ENCODE results near the gene HBB. TPM values are rescaled to one million over a fixed set of nuclear protein-coding genes. Genes with fewer than 3 reads are reported as not detected.
A peak's percentile ranks its signal among the peaks of the same experiment; 100 is the strongest.

The HBB gene
- total and polyA plus RNA-seq, 8 donors = 2.9 to 1,619 (median 14.1) TPM

DNA sequence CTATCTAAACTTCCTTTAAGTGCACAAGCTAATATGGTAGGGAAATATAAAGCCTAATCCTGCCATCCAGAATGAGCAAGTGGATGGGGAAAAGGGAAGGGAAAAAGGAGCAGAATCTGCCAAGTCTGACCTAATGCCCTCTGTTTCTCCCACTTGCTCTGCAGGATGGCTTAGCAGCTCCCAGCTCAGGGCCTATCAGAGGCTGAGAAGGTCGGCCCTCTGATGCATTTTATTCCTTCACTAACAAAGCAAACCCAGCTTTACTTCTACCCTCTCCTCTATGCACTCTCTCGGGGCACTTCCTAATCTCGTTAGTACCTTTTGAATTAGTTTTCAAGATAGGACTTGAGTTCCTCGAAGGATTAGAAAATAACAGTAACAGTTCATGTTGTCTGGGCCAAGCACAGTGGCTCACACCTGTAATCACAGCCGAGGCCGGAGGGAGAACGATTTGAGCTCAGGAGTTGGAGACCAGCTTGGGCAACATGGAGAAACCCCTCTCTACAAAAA, 16.4 kb downstream of the HBB start:
- Histone ChIP-seq H3K27me3 (no peaks in the 10 kb centered on the region), H3K36me3 (no peaks in the 10 kb centered on the region), H3K4me1 (no peaks in the 10 kb centered on the region), H3K27ac (no peak overlapping the region), H3K4me3 (no peak overlapping the region), H3K9me3 (no peaks in the 10 kb centered on the region)
- 50 to 60% (median 54%) methylated on average over 7 of the region's 7 CpGs for WGBS, 5 donors
- intact Hi-C loops (cut with DNase I; ENCODE audit: low total_unique reads) = no loop called here
- no peak for DNase-seq
- TF ChIP-seq EP300 (IDR thresholded peaks at IDR 0.05) (no peak), POLR2A (IDR thresholded peaks at IDR 0.05) (no peak), POLR2AphosphoS5 (IDR thresholded peaks at IDR 0.05) (no peak)
- TF ChIP-seq, protein P1, sequence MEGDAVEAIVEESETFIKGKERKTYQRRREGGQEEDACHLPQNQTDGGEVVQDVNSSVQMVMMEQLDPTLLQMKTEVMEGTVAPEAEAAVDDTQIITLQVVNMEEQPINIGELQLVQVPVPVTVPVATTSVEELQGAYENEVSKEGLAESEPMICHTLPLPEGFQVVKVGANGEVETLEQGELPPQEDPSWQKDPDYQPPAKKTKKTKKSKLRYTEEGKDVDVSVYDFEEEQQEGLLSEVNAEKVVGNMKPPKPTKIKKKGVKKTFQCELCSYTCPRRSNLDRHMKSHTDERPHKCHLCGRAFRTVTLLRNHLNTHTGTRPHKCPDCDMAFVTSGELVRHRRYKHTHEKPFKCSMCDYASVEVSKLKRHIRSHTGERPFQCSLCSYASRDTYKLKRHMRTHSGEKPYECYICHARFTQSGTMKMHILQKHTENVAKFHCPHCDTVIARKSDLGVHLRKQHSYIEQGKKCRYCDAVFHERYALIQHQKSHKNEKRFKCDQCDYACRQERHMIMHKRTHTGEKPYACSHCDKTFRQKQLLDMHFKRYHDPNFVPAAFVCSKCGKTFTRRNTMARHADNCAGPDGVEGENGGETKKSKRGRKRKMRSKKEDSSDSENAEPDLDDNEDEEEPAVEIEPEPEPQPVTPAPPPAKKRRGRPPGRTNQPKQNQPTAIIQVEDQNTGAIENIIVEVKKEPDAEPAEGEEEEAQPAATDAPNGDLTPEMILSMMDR (IDR thresholded peaks at IDR 0.05) = no peak

- Histone ChIP-seq H3K36me3 (no peaks in the 10 kb centered on the region), H3K27me3 (no peaks in the 10 kb centered on the region), H3K4me3 (no peak overlapping the region), H3K9me3 (no peaks in the 10 kb centered on the region), H3K4me1 (no peaks in the 10 kb centered on the region), H3K27ac (no peak overlapping the region)
- intact Hi-C loops (cut with DNase I; ENCODE audit: low total_unique reads) = no loop called here
- DNase-seq = peak in 1 of 2 donors; percentile 54
- 10 to 46% (median 17%) methylated on average over 1 of the region's 1 CpG for WGBS, 5 donors
- no peak for TF ChIP-seq EP300 (IDR thresholded peaks at IDR 0.05)
- TF ChIP-seq, protein P1 (IDR thresholded peaks at IDR 0.05) = peak in 3 of 7 experiments; percentile 11 to 35 (median 20)
- TF ChIP-seq POLR2AphosphoS5 (IDR thresholded peaks at IDR 0.05) = no peak
- TF ChIP-seq POLR2A (IDR thresholded peaks at IDR 0.05) = no peak
Observed at GRCh38 chr11:5204787-5205186, 22.1 kb downstream of the HBB start.

- H3K27me3 ChIP-seq = no peaks in the 10 kb centered on the region
- TF ChIP-seq, protein P1 (IDR thresholded peaks at IDR 0.05) = no peak
- no peak for TF ChIP-seq POLR2A (IDR thresholded peaks at IDR 0.05)
- no peak for TF ChIP-seq EP300 (IDR thresholded peaks at IDR 0.05)
- TF ChIP-seq POLR2AphosphoS5 (IDR thresholded peaks at IDR 0.05) = no peak
- intact Hi-C loops (cut with DNase I; ENCODE audit: low total_unique reads) = no loop called here
Observed at GRCh38 chr11:5203366-5203765, 23.5 kb downstream of the HBB start.

DNA sequence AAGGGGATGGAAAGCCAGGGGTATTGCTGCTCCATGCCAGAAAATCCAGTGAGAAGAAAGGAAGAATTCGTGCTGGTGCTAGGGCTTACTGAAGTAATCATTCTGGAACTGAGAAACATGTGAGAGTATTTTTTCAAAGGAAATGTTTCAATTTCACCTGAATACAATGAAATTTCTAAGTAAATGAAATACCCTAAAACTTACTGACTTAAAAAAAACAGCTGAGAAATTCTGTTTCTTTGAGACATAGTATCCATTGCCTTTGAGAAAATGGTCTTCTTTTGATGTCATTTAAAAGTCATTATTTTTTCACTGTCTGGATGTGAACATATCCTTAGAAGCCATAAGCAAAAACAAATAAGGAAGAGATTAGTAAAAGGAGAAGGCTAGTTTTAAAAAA, 26.3 kb downstream of the HBB start, which contains the start of gene OR51V1:
TSS of gene OR51V1 (minus strand) at position 101 of the 400 bp plus-strand sequence. CDS start at position 101, 0 bp downstream.
- no peak for TF ChIP-seq EP300 (IDR thresholded peaks at IDR 0.05)
- TF ChIP-seq POLR2AphosphoS5 (IDR thresholded peaks at IDR 0.05) = no peak
- no peak for TF ChIP-seq POLR2A (IDR thresholded peaks at IDR 0.05)
- TF ChIP-seq, protein P1 (IDR thresholded peaks at IDR 0.05) = no peak
- Histone ChIP-seq H3K27me3 (no peaks in the 10 kb centered on the region), H3K9me3 (no peaks in the 10 kb centered on the region), H3K27ac (no peak within 1 kb of the TSS), H3K36me3 (no peaks in the 10 kb centered on the region), H3K4me3 (no peak within 1 kb of the TSS), H3K4me1 (no peaks in the 10 kb centered on the region)
- intact Hi-C loops (cut with DNase I; ENCODE audit: low total_unique reads) = no loop called here
- DNase-seq = no peak
- WGBS, 5 donors = 58 to 72% (median 68%) methylated on average over 1 of the region's 1 CpG

More at GRCh38 chr11:5203366-5203765, 23.5 kb downstream of the HBB start:
- H3K4me3 ChIP-seq = no peak overlapping the region
- no peaks in the 10 kb centered on the region for H3K36me3 ChIP-seq
- no peaks in the 10 kb centered on the region for H3K9me3 ChIP-seq
- H3K4me1 ChIP-seq = no peaks in the 10 kb centered on the region
- DNase-seq = no peak
- WGBS, 5 donors = 80 to 87% (median 83%) methylated on average over 2 of the region's 2 CpGs
- no peak overlapping the region for H3K27ac ChIP-seq

Data from stomach (tissue), 9 donors.